Stimulated activated CD4-positive, alpha-beta T cell treated with anti-CD3 and anti-CD28 coated beads, Interleukin-15, amount 100 ng/mL, for 1 hour (primary cell): ENCODE data around the gene KIDINS220.

Experiments used
- DNase-seq, 2 donors: peaks; one replicate each; pipeline ENCODE4 v3.0.0-alpha.2; 2020; ENCODE audit warnings: low read depth in 1 of 2, low spot score in 1 of 2

The KIDINS220 gene

GRCh38 chr2:8836971-8837794 is at the start of gene KIDINS220:
KIDINS220 (minus strand) TSS chr2:8837613; CDS start chr2:8827093, 10,520 bp downstream.
- peak; percentile 75 to 79 for DNase-seq

DNA sequence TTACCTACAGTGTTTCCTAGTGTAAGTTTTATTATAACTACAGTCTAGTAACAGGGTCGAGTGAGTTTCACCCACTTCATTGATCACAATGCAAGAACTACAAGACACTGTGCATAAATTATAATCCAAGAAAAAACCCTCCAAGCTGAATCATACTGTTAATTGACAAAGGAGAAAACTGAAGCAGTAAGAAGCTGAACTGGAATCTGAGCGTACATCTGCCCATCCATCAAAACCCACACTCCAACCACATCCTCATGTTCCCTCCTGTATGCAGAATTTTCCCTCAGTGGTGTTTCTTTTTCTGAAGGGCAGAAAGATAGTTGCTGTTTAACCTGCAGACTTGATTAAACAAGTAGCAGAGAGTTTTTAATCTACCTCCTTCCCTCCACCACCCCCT is 49.5 kb upstream of the KIDINS220 start:
- DNase-seq: no peak

GRCh38 chr2:8886202-8886518 is 48.7 kb upstream of the KIDINS220 start:
- DNase-seq: no peak

GRCh38 chr2:8885449-8886201 is 48.2 kb upstream of the KIDINS220 start:
- DNase-seq: no peak

- no peak for DNase-seq
These were observed 47.4 kb upstream of the KIDINS220 start for GRCh38 chr2:8884812-8885211.

DNA sequence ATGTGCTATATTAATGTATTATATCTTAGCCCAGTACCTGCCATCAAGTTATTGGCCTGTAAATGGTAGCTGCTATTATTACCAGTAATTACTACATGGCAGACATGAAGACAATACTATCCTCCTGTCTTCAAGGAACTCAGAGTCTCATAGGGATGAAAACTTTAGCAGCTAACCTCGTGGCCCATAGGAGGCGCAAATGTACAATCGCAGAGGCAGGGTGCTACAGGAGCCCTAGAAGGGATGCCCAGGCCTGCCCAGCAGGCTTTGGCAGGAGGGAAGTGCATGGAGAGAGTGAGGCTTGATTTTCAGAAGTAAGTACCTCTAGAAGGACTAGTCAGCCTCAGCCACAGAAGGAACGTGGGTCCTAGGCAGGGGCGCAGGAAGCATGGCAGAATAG is 44.7 kb upstream of the KIDINS220 start:
- DNase-seq: no peak

- DNase-seq: no peak
These were observed 40.5 kb upstream of the KIDINS220 start for GRCh38 chr2:8877894-8878293.

DNA sequence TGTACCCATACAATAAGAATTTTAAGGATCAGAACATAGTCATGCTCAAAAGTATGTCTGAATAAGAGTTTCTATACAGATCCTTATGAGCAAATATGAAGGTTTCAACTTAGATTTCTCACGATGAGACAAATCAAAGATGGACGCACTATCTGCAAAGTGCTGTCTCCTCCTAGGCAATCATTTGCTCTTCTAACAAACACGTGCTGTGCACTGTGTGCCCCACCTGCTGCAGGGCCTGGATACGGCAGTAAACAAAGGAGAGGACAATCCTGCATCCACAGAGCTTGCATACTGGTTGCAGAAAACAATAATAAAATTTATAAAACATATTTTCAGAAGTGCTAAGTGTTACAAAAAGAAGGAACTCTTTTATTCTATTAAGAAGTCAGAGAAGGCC is 39.9 kb upstream of the KIDINS220 start:
- DNase-seq: no peak

DNA sequence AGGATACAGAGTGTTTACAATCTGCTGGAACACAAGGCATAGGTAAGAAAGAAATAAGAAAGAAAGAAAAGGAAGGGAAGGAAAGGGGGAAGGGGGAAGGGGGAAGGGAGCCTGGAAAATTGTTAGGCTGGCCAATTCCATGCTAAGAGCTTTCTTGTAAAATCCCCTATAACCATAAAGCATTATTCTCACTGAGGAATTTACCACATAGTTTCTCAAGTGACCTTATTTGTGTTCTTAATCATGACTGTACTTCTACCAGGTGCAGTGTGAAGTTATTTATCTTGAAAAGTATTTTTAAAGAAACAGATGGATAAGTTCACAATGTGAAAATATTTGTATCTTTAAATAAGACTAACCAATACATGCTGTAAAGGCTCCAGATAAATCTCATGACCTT is 39.2 kb upstream of the KIDINS220 start:
- DNase-seq: no peak

DNA sequence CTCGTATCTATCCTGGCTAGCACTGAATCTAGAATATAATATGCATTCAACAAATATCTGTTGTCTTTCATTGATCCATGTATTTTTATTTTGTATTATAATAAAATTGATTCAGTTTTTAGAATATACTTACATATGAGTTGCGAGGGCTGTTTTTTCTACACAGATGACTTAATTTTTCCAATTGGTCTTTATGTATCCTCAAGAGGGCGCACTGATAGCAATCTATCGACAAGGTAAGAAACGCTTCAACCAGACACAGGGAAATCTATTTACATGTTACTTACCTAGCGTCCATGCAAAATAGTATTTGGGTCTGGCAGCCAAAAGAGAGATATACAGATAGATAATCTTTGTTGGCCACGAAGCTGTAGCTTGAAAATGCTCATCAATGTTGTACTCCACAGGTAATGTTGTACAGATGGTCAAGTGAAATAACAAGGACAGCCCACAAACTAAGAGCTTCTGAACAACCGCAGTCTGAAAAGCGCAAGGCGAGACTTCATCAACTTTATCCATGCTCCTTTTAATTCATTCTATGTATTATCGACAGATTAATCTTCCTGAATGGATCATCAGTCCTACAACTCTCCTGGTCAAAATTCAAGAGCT is 35.5 kb upstream of the KIDINS220 start:
- no peak for DNase-seq

DNA sequence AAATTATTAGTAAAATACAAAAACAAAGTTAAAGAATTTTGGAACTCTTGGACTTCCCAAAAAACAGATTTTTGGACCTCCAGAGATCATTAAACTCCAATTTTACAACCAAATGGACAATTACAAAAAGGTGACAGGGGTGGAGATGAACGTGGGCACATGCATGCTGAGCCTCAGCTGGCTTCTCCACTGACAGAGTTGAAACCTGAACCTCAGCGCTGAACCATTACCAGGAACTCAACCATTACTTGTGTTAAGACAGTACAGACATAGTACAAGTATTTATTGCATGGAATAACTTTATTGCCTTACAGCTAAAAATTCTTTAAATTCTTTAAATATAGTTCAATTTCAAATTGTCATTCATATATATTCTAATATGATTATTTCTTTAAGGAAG is 33.0 kb upstream of the KIDINS220 start:
- no peak for DNase-seq

DNA sequence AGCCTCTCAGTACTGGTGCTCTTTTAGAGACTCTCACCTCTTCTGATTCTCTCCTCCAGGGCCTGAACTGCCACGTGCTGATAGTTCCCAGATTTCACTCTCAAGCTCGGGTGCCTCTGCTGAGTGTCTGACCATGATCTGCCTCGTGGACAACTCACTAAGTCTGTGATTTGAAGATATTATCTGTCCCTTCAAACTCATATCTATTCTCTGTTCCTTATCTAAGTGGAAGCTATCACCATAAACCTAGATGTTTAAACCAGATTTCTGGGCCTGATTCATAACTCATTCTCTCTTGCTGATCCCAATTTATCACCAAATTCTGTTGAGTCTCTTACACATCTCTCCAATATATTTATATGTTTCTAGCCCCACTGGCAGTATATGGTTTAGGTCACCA is 29.9 kb upstream of the KIDINS220 start:
- DNase-seq: no peak

GRCh38 chr2:8863331-8863953 is 26.0 kb upstream of the KIDINS220 start:
- DNase-seq: no peak

- DNase-seq: no peak
These were observed 24.8 kb upstream of the KIDINS220 start for GRCh38 chr2:8862230-8862629.

DNA sequence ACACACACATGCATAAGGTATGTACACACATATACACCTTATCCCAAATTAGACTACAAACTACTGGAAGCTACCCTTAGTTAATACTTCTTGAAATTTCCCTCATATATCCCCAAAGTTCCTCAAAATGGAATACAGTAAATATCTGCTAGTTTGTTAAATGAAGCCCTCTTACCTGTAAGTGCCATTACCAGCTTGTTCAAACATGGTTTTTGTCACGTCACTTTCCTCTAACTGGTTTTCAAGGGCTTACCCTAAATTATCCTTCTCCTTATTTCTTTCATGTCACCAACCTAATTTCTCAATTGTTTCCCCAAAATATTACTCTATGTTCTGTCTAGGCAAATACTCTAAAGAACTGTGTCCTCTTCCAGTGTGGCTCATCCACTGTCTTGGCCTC is 24.4 kb upstream of the KIDINS220 start:
- no peak for DNase-seq

- no peak for DNase-seq
These were observed 22.8 kb upstream of the KIDINS220 start for GRCh38 chr2:8860239-8860638.

GRCh38 chr2:8858910-8859309 is 21.5 kb upstream of the KIDINS220 start:
- DNase-seq: no peak

DNA sequence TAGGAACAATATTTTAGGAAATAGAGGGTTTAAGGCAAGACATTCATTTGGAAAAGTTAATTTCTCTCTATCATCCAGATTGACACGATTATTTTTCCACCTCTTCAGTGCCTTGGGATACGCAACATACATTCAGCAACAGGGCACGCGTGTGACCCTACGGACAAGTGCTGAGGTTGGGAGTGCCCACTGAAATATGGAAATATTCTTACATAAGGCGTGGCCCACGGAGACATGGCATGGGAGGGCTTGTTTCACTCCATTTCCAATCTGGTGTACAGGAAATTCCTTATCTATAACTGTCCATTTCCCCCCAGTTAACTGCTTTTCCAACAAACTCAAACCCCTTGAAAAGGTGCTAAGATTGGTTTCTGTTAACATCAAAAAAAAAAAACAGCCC is 20.9 kb upstream of the KIDINS220 start:
- no peak for DNase-seq

DNA sequence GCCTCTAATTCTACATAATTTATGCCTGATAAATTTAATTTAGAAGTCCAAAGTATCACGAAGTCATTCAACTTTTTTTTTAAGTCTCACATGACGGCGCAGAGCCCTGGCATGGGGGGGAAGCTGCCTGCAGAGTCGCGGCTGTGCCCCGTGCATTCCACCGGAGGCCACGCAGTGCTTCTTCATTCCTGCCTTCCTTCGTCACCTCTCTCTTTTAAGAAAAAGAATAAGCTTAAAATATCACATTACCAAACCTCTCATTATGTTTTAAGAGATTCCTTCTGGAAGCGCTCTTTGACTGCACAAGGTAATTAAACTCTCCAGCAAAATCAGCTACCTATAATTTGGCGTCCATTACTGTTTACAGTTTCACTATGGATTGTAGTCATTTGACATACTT is 20.3 kb upstream of the KIDINS220 start:
- no peak for DNase-seq

DNA sequence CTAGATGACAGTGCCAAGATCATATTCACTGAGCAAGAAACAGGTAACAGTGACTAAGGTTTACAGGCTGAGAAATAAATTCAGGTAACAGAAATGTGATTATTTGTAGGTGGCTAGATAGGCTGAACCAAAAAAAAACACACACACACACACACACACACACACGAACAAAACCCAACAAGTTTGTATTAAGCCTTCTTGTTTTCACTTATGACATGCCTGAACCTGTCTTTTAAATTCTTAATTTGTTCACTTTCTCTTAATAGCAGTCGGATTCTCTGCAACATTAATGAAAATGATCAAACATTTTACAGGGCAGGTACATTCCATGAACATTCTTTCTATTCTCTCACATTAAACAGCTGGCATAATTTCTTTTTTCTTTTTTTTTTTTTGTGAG is 18.8 kb upstream of the KIDINS220 start:
- DNase-seq: no peak

DNA sequence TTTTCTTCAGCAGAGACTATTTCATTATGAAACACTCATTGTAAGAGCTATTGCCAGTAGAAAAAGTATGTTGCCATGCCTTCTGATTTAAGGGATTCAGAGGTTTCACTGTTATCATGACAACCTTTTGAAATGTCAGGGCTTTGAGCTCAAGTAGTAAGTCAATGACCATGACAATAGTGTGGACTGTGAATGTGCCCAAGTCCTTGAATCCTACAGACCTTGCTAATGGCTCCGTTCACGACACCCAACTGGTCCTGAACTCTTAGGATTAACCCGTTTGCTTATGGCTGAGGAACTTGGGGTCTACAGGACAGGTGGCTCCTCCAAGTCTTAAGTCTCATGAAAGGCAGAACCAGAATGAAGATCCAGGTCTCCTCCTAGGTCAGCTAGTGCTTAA is 17.6 kb upstream of the KIDINS220 start:
- DNase-seq: no peak

DNA sequence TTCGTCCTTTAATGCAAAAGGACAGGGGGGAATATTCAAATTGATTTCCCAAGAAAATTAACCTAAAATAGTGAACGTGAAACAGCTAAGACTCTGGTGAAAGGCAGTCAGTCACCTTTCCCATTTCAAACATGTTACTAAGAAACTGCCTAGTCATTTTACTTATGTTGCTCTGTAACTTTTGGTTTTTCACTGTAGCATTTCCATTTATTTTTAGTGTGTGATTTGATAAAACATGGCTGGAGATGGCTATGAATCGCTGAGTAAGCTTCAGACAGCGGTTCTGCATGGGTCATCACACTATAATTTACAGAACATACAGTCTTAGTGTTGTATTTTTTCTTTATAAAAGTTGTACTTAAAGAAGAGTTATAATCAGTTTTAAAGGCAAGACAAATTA is 16.0 kb upstream of the KIDINS220 start:
- DNase-seq: no peak
